COLO668 (cell line): ENCODE measurements around the gene ZNF175.

ENCODE experiments used
- DNase-seq: peaks from one replicate; lab custom pipeline; 2025; ENCODE audit not compliant: unreplicated experiment; lab: John Stamatoyannopoulos, UW

The ZNF175 gene

DNA sequence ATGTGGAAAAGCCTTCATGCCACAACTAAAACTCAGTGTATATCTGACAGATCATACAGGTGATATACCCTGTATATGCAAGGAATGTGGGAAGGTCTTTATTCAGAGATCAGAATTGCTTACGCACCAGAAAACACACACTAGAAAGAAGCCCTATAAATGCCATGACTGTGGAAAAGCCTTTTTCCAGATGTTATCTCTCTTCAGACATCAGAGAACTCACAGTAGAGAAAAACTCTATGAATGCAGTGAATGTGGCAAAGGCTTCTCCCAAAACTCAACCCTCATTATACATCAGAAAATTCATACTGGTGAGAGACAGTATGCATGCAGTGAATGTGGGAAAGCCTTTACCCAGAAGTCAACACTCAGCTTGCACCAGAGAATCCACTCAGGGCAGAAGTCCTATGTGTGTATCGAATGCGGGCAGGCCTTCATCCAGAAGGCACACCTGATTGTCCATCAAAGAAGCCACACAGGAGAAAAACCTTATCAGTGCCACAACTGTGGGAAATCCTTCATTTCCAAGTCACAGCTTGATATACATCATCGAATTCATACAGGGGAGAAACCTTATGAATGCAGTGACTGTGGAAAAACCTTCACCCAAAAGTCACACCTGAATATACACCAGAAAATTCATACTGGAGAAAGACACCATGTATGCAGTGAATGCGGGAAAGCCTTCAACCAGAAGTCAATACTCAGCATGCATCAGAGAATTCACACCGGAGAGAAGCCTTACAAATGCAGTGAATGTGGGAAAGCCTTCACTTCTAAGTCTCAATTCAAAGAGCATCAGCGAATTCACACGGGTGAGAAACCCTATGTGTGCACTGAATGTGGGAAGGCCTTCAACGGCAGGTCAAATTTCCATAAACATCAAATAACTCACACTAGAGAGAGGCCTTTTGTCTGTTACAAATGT, 16.4 kb downstream of the ZNF175 start:
- no peak for DNase-seq

- DNase-seq = no peak
Measured at GRCh38 chr19:51589511-51589910, 18.4 kb downstream of the ZNF175 start.

DNA sequence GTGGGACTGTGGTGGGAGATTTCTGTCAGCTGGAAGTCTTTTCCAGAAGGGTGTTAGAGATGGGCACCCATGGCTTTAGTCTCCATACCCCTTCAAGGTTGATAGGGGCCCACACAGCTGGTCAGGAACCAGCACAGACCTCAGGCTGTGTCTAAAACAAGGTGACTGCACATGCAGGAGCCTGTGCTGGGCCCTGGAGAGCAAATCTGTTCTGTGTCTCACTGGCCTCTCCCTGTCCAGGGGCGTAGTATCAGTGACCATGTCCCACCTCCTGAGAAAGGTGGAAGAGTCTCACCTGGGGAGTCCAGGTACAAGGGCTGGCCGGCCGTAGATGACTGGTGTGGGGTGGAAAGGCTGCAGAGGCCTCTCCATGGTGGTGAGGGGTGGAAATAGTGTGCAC, 19.4 kb downstream of the ZNF175 start:
- no peak for DNase-seq

DNA sequence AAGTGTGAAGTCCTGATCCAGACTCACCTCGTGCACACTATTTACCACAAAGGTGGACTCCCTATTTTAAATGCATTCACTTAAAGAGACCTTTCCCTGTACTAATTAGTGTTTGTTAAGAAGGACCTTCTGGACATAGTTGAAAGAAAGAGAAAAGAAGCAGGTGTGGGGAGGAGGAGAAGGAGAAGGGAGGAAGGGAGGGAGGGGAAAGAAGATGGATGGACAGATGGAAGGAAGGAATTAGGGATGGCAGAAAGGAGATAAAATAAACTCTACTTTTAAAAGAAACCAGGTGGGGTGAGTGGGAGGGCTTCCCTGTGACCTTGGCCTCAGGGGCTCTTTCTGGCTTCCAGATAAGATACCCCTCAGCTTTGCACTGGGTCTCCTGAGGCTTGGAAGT, 21.4 kb downstream of the ZNF175 start:
- no peak for DNase-seq

DNA sequence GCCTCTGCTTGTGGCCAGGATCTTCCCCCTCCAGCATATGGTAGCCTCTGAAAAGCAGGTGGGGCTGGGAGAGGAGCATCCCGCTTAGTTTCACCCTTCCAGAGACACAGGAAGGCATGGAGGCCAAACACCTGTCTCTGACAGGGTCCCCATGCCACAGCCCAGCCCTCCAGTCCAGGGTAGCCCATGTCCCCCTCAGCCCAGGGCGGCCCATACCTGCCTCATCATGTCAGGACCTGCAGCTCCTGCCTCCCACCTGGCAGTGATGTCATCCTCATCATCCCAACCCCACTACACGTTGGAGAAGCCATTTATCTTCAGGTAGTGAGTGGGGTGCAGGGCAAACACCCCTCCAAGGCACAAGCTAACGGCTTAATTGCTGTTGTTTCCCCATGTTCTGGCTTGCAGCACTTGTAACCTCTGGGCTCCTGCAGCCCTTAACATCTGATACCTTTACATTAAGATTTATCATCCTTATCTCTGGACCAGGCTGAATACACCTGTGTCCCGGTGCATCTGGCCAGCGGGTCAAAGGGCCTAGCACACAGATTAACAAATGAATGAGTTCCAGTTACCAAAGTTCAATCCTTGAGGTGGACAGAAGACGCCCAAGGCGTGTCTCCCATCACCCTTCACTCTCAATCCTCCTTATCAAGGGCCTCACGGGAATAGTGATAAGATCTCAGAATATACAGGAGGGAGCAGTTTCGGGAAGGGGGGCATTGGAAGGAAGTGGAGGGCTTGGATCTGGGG, 22.2 kb downstream of the ZNF175 start:
- DNase-seq = peak; percentile 28

DNA sequence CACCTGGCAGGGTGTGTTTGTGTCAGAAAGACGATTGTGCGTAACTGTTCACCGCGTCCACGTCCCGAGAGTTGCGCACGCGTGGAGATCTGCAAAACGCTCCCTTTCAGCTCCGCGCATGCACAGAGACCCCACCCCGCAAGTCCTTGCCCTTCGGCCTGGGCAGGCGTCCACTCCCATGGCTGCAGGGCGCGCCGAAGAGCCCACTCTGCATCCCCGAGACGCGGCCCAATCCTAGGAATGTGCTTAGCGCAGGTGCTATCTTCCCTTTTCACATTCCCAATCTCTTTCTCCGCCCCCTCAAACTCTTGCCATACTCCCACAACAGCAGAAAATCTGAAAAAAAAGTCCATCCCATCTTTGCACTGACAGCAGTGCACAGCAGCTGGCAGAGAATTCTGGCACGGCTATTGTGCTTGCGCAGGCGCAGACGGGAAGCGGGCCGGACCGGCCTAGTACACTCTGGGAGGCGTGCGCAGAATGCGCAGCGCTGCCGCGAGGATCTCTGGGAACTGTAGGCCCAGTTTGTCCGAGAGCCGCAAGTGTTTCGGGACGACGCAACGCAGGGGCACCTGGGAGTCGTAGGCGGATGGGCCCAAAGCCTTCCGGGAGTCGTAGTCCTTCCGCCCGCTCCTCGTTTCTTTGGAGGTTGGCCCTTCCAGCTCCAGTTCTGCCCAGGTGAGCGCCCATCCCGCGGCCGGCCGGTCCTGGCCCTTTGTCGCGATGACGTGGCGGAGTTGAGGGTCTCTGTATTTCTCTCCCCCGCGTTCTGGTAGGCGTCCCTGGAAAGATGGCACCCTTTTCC, 23.1 kb downstream of the ZNF175 start:
- DNase-seq = peak; percentile 96

GRCh38 chr19:51594774-51595109, 23.7 kb downstream of the ZNF175 start:
- DNase-seq = no peak

- DNase-seq = no peak
Measured at GRCh38 chr19:51595190-51596175, 24.4 kb downstream of the ZNF175 start.

DNA sequence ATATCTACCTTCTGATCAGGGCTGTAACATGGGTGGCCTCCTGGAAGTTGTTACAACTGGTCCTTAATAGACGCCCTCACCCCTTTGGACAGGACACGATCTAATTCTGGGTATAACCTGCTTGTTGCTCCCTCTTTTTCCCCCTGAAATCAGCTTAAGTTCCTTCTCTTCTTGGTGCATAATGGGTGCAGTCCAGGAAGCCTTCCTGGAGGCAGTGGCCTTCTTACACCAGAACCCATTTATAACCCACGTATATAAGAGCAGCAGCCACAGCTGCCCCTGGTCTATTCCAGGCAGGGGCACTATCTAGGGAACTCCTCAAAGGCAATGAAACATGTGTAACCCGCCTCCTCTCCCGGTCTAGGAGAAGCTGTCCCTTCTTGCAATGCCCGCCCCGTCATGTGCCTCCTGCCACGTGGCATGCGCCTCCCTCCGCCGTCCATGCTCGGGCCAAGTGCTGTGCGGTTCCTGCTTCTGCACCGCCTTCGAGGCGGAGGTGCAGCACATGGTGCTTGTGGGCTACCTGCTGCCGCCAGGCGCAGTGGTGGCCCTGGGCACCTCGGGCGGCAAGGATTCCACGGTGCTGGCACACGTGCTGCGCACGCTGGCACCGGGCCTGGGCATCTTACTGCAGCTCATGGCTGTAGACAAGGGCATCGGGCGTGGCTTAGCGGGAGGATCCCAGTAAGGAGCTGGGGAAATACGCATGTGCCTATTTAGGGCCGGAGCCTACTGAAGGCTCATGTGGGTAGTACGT, 27.3 kb downstream of the ZNF175 start:
- no peak for DNase-seq

DNA sequence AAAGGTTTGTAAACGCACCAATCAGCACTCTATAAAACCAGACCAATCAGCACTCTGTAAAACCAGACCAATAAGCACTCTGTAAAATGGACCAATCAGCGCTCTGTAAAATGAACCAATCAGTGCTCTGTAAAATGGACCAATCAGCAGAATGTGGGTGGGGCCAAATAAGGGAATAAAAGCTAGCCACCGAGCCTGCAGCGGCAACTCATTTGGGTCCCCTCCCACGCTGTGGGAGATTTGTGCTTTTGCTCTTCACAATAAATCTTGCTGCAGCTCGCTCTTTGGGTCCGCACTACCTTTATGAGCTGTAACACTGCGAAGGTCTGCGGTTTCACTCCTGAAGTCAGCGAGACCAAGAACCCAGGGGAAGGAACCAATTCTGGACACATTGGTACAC, 28.0 kb downstream of the ZNF175 start:
- DNase-seq = no peak

- DNase-seq = no peak
Measured at GRCh38 chr19:51600940-51601580, 30.0 kb downstream of the ZNF175 start.

GRCh38 chr19:51602189-51602854, 31.2 kb downstream of the ZNF175 start:
- DNase-seq = no peak

DNA sequence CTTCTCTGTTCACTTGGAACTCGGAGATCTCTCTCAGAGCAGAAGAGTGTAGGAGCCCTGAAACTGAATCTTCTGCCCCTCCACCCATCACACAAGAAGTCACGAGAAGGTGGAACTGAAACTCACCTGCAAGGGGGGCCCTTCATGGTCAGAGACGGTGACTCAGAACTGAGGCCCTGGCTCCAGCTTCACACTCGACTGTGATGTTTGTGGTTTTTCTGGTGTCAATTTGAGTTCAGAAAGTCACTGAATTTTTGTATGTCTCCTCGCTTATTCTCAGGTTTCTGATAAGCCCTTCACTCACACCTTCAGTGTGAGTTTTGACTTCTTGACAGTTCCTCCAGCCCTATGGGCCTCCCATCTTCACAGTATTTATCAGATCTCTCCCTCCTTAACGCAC, 36.0 kb downstream of the ZNF175 start:
- no peak for DNase-seq

GRCh38 chr19:51607920-51608562, 37.0 kb downstream of the ZNF175 start:
- DNase-seq = no peak

- no peak for DNase-seq
Measured at GRCh38 chr19:51610576-51610975, 39.5 kb downstream of the ZNF175 start.

DNA sequence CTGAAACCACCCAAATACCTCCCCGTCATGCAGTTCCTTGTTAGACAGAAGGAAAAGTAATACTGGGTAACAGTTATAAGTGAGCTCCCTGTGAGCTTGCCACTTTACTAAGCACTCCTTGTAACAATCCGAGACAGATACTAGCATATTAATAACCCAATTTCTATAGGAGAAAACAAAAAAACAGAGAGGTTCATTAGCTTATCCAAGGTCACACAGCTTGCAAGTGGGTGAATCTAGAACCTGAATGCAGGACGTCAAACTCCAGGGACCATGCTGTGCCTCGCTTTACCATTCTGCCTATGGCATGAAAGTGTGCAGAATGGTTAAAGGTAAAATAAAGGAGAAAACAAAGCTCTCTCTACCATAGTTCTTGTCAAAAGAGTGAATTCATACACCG, 43.7 kb downstream of the ZNF175 start:
- no peak for DNase-seq

DNA sequence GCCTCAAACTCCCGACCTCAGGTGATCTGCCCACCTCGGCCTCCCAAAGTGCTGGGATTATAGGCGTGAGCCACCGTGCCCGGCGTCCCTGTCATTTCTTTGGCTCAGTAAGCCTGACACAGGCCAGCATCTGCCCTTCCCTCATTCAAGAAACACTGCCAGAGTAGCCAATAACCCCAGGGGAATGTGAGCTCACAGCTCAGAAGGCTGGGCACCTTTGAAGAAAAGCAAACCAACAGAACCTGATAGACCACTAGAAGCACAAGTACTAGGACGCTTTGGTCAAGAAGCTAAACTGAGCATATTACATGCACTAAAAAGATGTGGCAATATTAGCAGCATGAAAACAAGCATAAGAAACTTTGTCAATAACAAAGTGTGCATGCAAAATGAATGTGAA, 44.9 kb downstream of the ZNF175 start:
- DNase-seq = no peak

- DNase-seq = no peak
Measured at GRCh38 chr19:51621178-51621577, 50.1 kb downstream of the ZNF175 start.
